H9 (cell line): ENCODE data around the gene IDH2. TPM values are rescaled to one million over a fixed set of nuclear protein-coding genes. Genes with fewer than 3 reads are reported as not detected.

ENCODE experiments used
- DNase-seq: peaks from one replicate; pipeline ENCODE4 v3.0.0-alpha.2; 2017
- H2AFZ ChIP-seq: one replicate; pipeline ENCODE4 v1.6.1; 2013; ENCODE audit warnings: mild to moderate bottlenecking, low read length, control low read depth, moderate library complexity
- H2AK5ac ChIP-seq: 2 replicates; pipeline ENCODE4 v1.6.1; 2013; ENCODE audit warnings: low read length, control low read depth, mixed read lengths; ENCODE audit not compliant: insufficient read length
- H2BK120ac ChIP-seq: one replicate; pipeline ENCODE4 v1.6.1; 2013; ENCODE audit warnings: low read depth, mild to moderate bottlenecking, low read length, control low read depth, inconsistent platforms; ENCODE audit not compliant: poor library complexity, severe bottlenecking
- H2BK12ac ChIP-seq: 2 replicates; pipeline ENCODE4 v1.6.1; 2013; ENCODE audit warnings: low read length, control low read depth, mixed read lengths, low read depth; ENCODE audit not compliant: insufficient read length
- H2BK15ac ChIP-seq: 2 replicates; pipeline ENCODE4 v1.6.1; 2013; ENCODE audit warnings: low read depth, low read length, control low read depth
- H2BK20ac ChIP-seq: one replicate; pipeline ENCODE4 v1.6.1; 2013; ENCODE audit warnings: low read depth, mild to moderate bottlenecking, low read length, control low read depth, inconsistent platforms; ENCODE audit not compliant: poor library complexity, severe bottlenecking
- H2BK5ac ChIP-seq: 2 replicates; pipeline ENCODE4 v1.6.1; 2013; ENCODE audit warnings: low read length, control low read depth, mixed read lengths; ENCODE audit not compliant: insufficient read length
- H3K14ac ChIP-seq: 2 replicates; pipeline ENCODE4 v1.6.1; 2013; ENCODE audit warnings: low read length, control low read depth; ENCODE audit not compliant: insufficient read depth
- H3K18ac ChIP-seq: 2 replicates; pipeline ENCODE4 v1.6.1; 2013; ENCODE audit warnings: low read depth, mild to moderate bottlenecking, mixed read lengths, low read length, control low read depth; ENCODE audit not compliant: insufficient read length
- H3K23ac ChIP-seq: 2 replicates; pipeline ENCODE4 v1.6.1; 2013; ENCODE audit warnings: low read length, control low read depth, mixed read lengths, low read depth; ENCODE audit not compliant: insufficient read length
- H3K23me2 ChIP-seq: 2 replicates; pipeline ENCODE4 v1.6.1; 2013; ENCODE audit warnings: low read depth, mild to moderate bottlenecking, mixed read lengths, low read length, control low read depth; ENCODE audit not compliant: insufficient read length, poor library complexity, severe bottlenecking
- H3K27ac ChIP-seq: 2 replicates; pipeline ENCODE4 v1.5.1; 2013; ENCODE audit warnings: low read length, control low read depth, mixed read lengths, low read depth; ENCODE audit not compliant: insufficient read length
- H3K27me3 ChIP-seq: 2 replicates; pipeline ENCODE4 v1.6.1; 2013; ENCODE audit warnings: low read length, control low read depth, inconsistent platforms; ENCODE audit not compliant: insufficient read depth
- H3K4ac ChIP-seq: 2 replicates; pipeline ENCODE4 v1.6.1; 2013; ENCODE audit warnings: low read depth, mild to moderate bottlenecking, control low read depth, inconsistent platforms, low read length, moderate library complexity
- H3K4me1 ChIP-seq: 2 replicates; pipeline ENCODE4 v1.6.1; 2013; ENCODE audit warnings: low read length, control low read depth, inconsistent platforms; ENCODE audit not compliant: insufficient read depth
- H3K4me2 ChIP-seq: 2 replicates; pipeline ENCODE4 v1.6.1; 2013; ENCODE audit warnings: low read length, control low read depth, mixed read lengths; ENCODE audit not compliant: insufficient read length, insufficient read depth
- H3K56ac ChIP-seq: 2 replicates; pipeline ENCODE4 v1.6.1; 2013; ENCODE audit warnings: low read depth, mild to moderate bottlenecking, mixed read lengths, low read length, control low read depth; ENCODE audit not compliant: insufficient read length
- H3K79me1 ChIP-seq: 2 replicates; pipeline ENCODE4 v1.6.1; 2013; ENCODE audit warnings: low read depth, mild to moderate bottlenecking, moderate library complexity, low read length, control low read depth, inconsistent platforms; ENCODE audit not compliant: insufficient read depth, poor library complexity, severe bottlenecking
- H3K79me2 ChIP-seq: 2 replicates; pipeline ENCODE4 v1.6.1; 2013; ENCODE audit warnings: low read length, control low read depth, inconsistent platforms; ENCODE audit not compliant: insufficient read depth
- H3K9ac ChIP-seq: 2 replicates; pipeline ENCODE4 v1.6.1; 2013; ENCODE audit warnings: low read length, control low read depth, mixed read lengths; ENCODE audit not compliant: insufficient read length; ENCODE audit errors: extremely low read depth
- H3K9me3 ChIP-seq: one replicate; pipeline ENCODE4 v1.6.1; 2013; ENCODE audit warnings: low read depth, low read length, inconsistent platforms; ENCODE audit not compliant: control insufficient read depth
- H3T11ph ChIP-seq: one replicate; pipeline ENCODE4 v1.6.1; 2013; ENCODE audit warnings: mild to moderate bottlenecking, low read length, control low read depth, inconsistent platforms
- H4K20me1 ChIP-seq: one replicate; pipeline ENCODE4 v1.6.1; 2013; ENCODE audit not compliant: control insufficient read depth, insufficient read length, insufficient read depth
- H4K5ac ChIP-seq: 2 replicates; pipeline ENCODE4 v1.6.1; 2013; ENCODE audit warnings: low read depth, mild to moderate bottlenecking, mixed read lengths, low read length, control low read depth; ENCODE audit not compliant: insufficient read length
- H4K8ac ChIP-seq: replicated peaks from 2 replicates; pipeline ENCODE4 v1.6.1; 2013; ENCODE audit warnings: low read length, control low read depth, mixed read lengths, low read depth; ENCODE audit not compliant: insufficient read length
- H4K91ac ChIP-seq: 2 replicates; pipeline ENCODE4 v1.6.1; 2013; ENCODE audit warnings: low read depth, mild to moderate bottlenecking, moderate library complexity, mixed read lengths, low read length, control low read depth; ENCODE audit not compliant: insufficient read length
- H3K27ac Mint-ChIP-seq, 3 experiments: 2 replicates in 2 of 3; 3 replicates in 1 of 3; pipeline ENCODE4 v1.8.0; 2020 to 2021; ENCODE audit warnings: mixed read lengths in 3 of 3, mild to moderate bottlenecking in 1 of 3, moderate library complexity in 1 of 3
- H3K27me3 Mint-ChIP-seq: 2 replicates; pipeline ENCODE4 v1.8.0; 2021; ENCODE audit warnings: low read depth, mild to moderate bottlenecking, moderate library complexity, mixed read lengths
- H3K36me3 Mint-ChIP-seq, 3 experiments: 2 replicates in 2 of 3; 3 replicates in 1 of 3; pipeline ENCODE4 v1.8.0; 2020 to 2021; ENCODE audit warnings: low read depth in 3 of 3, mixed read lengths in 3 of 3; ENCODE audit not compliant: insufficient read depth in 1 of 3
- H3K4me1 Mint-ChIP-seq, 2 experiments: 2 replicates each; pipeline ENCODE4 v1.8.0; 2020; ENCODE audit warnings: mixed read lengths in 2 of 2
- H3K4me3 Mint-ChIP-seq, 2 experiments: 2 replicates in 1 of 2; 3 replicates in 1 of 2; pipeline ENCODE4 v1.8.0; 2020 to 2021; ENCODE audit warnings: mild to moderate bottlenecking in 2 of 2, mixed read lengths in 2 of 2, moderate library complexity in 1 of 2
- H3K9me3 Mint-ChIP-seq, 2 experiments: 2 replicates in 1 of 2; 3 replicates in 1 of 2; pipeline ENCODE4 v1.8.0; 2020; ENCODE audit warnings: mild to moderate bottlenecking in 2 of 2, mixed read lengths in 2 of 2, moderate library complexity in 1 of 2
- CTCF ChIP-seq: fragments of 200-600 bp; sonication (generic); conservative IDR thresholded peaks from 3 replicates; pipeline ENCODE4 v1.8.0; 2021; ENCODE audit warnings: antibody characterized with exemption, mild to moderate bottlenecking
- WGBS: extraction: QIAGEN DNeasy Blood & Tissue Kit; methylation state at CpG from one replicate; pipeline ENCODE4 v1.1.7; 2013; ENCODE audit warnings: missing lambda C conversion rate, low lambda C conversion rate, mixed read lengths; ENCODE audit not compliant: insufficient read length; ENCODE audit errors: extremely low coverage; 5-methylcytosine and 5-hydroxymethylcytosine counted together
- total RNA-seq: library from RNA; stranded (reverse); gene quantifications from 2 replicates; pipeline ENCODE4 v1.2.1, GENCODE V29; 2021

The IDH2 gene
- total RNA-seq, 1 experiment from 2014 or later: 57.7 TPM

GRCh38 chr15:90090226-90090848, 11.9 kb downstream of the IDH2 start:
- Histone ChIP-seq H3K27ac (no peak overlapping the region), H2BK120ac (no peak overlapping the region), H2BK12ac (no peak overlapping the region), H4K5ac (no peak overlapping the region), H3K9ac (no peak overlapping the region), H2AFZ (no peak overlapping the region), H4K8ac (no peak overlapping the region), H3K4ac (no peak overlapping the region), H3T11ph (no peak overlapping the region), H3K23ac (no peak overlapping the region), H3K14ac (no peak overlapping the region), H3K9me3 (no peaks in the 10 kb centered on the region), H2BK15ac (no peak overlapping the region), H2AK5ac (no peak overlapping the region), H3K79me1 (no peaks in the 10 kb centered on the region), H3K27me3 (no peaks in the 10 kb centered on the region), H2BK5ac (no peak overlapping the region), H3K18ac (no peak overlapping the region), H4K20me1 (no peaks in the 10 kb centered on the region), H3K79me2 (no peaks in the 10 kb centered on the region), H3K23me2 (no peaks in the 10 kb centered on the region), H4K91ac (no peak overlapping the region), H3K56ac (no peak overlapping the region), H3K4me2 (no peak overlapping the region), H2BK20ac (no peak overlapping the region), H3K4me1 (no peaks in the 10 kb centered on the region)
- H3K9me3 Mint-ChIP-seq: peaks cover 2 to 4% of the 10 kb centered on the region in 2 experiments; a peak in 4 of 5 replicates
- peaks cover 20 to 39% (median 31%) of the 10 kb centered on the region in 3 experiments; a peak in 6 of 7 replicates for H3K36me3 Mint-ChIP-seq
- peaks cover 6 to 7% of the 10 kb centered on the region in 2 experiments for H3K4me1 Mint-ChIP-seq
- H3K27me3 Mint-ChIP-seq: peaks cover 4% of the 10 kb centered on the region
- no peak for TF ChIP-seq CTCF
- no peak overlapping the region for H3K4me3 Mint-ChIP-seq
- H3K27ac Mint-ChIP-seq: peak overlapping the region in 1 of 3 experiments; percentile 74; a peak in 1 of 7 replicates
- no peak for DNase-seq
- no CpG with 5 or more reads among the region's 11 CpGs for WGBS
